NOMO-1 (cell line): ENCODE results near the gene C19orf38.
A peak's percentile ranks its signal among the peaks of the same experiment; 100 is the strongest.

Source experiments
- DNase-seq, 2 experiments: peaks; one replicate each; lab custom pipeline; 2025; ENCODE audit not compliant: unreplicated experiment in 2 of 2; lab: John Stamatoyannopoulos, UW

Gene C19orf38, protein sequence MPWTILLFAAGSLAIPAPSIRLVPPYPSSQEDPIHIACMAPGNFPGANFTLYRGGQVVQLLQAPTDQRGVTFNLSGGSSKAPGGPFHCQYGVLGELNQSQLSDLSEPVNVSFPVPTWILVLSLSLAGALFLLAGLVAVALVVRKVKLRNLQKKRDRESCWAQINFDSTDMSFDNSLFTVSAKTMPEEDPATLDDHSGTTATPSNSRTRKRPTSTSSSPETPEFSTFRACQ

DNA sequence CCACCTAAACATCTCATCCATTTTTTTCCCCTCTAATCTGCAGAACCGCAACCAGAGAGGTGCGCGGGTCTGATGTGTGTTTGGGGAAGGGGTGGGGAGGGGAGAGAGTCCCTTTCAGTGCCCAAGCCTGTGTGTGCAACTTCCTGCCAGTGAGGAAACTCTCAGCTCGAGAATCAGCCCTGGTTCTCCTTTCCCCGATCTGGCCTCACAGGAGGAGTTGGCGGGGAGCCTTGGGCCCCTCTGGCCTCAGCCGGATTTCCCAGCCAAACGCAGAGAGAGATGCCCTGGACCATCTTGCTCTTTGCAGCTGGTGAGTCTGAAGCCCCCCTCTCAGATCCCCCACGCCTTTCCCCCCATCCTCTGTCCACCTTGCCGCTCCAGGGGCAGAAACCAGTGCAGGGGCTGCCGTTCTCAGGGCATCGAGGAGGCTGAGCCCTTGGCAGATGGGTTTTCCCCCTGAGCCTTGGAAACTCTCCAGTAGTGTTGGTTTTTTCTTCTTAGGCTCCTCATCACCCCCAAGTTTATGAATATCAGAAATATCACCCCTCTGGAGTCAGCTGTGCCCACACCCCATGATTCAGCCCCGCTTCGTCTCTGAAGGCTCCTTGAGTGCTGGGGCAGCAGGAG is at the start of gene C19orf38:
Gene C19orf38, plus strand, starts transcription at position 186 of the 627 bp plus-strand sequence. Its CDS starts 94 bp downstream, at position 280.
- DNase-seq = peak; percentile 74 to 78

DNA sequence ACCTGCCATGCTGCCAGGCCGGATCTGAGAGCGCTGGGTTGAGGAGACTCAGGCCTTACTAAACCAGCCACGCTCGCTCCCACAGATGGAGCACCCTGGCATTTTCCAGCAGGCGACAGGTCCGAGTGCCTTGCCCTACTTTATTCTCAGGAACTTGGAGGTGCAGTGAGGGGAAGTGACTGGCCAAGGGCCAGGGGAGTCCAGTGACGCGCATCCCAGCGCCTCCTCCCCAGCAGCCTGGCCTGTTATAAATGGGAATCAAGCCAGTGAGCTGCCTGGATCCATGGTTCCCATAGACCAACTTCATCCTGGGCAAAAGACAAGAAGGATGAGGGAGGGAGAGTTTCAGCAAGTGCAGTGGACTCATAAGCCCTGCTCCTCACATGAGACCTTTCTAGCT is 47.7 kb upstream of the C19orf38 start:
- DNase-seq = no peak

- no peak for DNase-seq
Observed at GRCh38 chr19:10802479-10802878, 45.7 kb upstream of the C19orf38 start.

DNA sequence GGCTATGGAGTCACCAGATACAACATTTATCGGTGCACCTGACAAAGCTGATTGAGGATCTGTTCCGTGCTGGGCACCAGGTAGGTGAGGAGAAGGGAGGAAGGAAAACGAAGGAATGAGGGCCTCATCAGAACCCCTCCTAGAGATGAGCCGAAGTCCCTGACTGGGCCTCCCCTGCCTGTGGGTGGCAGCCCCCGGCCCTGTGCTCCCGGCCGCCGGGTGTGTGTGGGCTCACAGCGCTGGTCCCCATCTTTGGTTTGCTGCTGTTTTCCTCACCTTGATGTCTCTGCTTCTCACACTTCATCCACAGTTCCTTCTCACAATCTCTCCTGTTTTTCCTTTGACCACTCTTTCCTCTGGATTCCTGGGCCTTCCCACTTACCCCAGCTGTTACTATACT is 45.0 kb upstream of the C19orf38 start:
- no peak for DNase-seq

GRCh38 chr19:10805065-10805757 is 43.0 kb upstream of the C19orf38 start:
- peak; percentile 85 to 92 for DNase-seq

GRCh38 chr19:10805758-10806247 is 42.4 kb upstream of the C19orf38 start:
- DNase-seq = no peak

DNA sequence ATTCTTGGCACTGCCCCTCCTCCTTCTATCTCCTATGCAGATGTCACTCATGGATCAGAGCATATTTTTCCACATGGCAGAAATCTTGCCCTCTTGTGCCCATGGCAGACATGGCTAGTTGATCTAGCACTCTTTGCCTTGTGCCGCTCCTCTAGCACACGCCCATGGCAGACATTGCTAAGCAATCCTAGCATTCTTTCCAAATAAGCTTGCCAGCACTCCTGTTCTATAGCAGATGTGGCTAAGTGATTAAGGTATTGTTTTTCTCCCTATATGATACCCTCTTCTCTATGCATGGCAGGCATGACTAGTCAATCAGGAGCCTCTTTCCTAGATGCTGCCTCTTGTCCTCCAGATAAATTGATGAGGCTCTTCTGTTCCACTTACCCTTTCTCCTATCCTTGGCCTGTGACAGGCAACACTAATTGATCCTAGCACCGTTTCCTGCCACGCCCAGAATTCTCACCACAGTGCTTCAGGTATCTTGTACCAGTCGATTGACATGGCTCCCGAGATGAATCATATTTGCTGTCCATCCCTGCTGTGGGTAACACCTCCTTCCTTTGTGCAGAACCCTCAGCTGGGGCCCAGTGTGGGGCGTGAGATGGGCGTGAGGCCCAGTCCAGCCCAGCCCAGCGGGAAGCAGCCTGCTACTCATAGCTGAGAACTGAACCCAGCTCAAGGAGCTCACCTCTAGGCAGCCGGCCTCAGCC is 39.1 kb upstream of the C19orf38 start:
- DNase-seq = peak; percentile 32 to 50

GRCh38 chr19:10809651-10810285 is 38.4 kb upstream of the C19orf38 start:
- DNase-seq = peak; percentile 52 to 69

GRCh38 chr19:10811391-10812111 is 36.7 kb upstream of the C19orf38 start:
- DNase-seq = no peak

- no peak for DNase-seq
Observed at GRCh38 chr19:10812196-10812595, 36.0 kb upstream of the C19orf38 start.

DNA sequence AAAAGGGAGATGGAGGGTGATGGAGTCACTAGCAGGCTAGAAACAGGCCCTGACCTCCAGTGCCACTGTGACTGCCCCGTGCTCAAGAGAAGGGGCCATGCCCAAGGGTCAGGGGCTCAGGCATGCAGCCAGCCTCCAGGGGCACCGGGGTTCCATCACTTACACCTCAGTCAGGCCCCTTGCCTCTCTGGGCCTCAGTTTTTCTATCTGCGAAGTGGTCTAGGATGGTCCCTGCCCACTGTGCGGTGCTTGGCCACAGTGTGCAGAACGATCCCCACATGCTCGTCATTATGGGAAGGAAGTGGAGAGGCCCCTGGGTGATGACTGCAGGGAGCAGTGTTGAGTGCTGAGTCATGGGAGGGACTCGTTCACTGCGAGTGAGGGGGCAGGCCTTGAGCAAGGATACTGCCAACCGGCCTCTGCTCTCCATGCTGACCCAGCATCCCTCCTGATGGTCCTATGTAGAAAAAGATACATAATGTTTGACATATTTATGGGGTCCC is 35.3 kb upstream of the C19orf38 start:
- peak; percentile 82 to 90 for DNase-seq

- no peak for DNase-seq
Observed at GRCh38 chr19:10815007-10815536, 33.1 kb upstream of the C19orf38 start.

DNA sequence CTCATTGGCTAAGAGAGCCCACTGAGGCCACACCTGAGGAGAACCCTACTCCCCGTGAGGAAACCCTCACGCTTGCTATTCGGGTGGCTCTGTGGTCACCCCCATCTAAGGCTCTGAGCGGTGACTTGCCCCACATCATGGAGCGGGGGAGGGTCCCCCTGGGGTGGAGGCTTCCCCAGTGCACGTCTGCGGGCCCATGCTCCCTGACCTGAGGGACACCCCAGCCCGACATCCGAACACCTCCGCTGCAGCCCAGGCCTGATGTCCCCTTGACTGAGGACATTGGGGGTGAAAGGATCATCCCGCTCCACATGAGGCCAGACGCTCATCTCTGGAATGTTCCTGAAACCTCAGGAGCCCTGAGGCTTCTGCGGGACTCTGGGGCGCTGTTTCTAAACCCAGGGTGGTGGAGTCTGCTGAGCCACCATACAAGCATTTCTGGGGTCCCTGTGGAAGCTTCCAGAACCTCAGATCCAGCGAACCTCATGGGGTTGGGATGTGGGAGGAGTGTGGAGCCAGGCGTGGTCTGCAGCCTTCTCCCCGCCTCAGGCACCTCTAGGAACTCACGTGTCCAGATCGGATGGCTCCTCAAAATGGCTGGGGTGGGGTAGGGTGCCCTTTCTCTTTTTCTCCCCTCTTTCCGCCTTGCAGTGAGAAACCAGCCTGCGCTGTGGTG is 32.1 kb upstream of the C19orf38 start:
- no peak for DNase-seq

- DNase-seq = no peak
Observed at GRCh38 chr19:10816691-10817090, 31.5 kb upstream of the C19orf38 start.

DNA sequence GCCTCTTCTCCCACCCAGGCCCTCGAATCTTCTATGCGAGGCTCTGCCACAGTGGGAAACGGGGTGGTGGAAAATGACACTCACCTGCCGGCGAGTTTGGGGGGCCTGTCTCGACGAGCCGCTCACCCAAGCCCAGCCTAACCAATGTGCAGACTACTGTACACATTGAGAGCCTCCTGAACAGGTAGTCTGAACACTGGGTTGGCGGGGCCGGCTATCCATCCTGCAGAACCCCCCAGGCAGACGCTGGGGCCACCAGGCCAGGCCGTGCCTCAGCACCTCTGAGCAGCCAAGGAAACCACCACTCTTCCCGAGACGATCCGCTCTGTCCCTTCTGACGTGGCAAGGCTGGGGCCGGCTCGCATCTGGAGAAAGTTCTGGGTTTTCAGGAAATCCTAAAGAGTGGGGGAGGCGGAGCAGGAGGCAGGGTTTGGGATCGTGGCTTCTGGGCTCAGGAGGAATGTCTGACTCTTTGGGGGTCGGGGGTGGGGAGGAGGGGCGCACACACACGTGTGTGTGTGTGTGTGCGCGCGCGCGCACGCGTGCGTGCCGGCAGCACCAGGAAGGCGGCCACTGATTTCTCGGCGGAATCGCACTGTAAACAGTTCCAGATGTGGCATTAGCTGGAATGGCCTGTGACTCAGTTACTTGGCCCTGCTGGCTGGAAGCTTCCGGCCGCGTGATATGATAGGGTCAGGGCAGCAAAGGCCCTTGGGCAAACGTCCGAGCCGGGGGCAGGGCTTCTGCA is 30.8 kb upstream of the C19orf38 start:
- DNase-seq = no peak

GRCh38 chr19:10818301-10819123 is 29.7 kb upstream of the C19orf38 start:
- no peak for DNase-seq
